Kidney (tissue), 14 donors: ENCODE data around the gene TTC28. TPM values are rescaled to one million over a fixed set of nuclear protein-coding genes. Genes with fewer than 3 reads are reported as not detected.

Experiments
- DNase-seq, 5 donors: peaks; one replicate each; pipeline ENCODE4 v3.0.0-alpha.2; 2013 to 2020
- FAIRE-seq: peaks from 2 replicates; lab custom pipeline; 2012; peaks lifted over from hg19 to GRCh38; lab: Jason Lieb, UNC
- H3K27ac ChIP-seq, 2 donors: one replicate each; pipeline ENCODE4 v1.7.0; 2013; ENCODE audit warnings: low read depth in 2 of 2, low read length in 2 of 2, inconsistent platforms in 1 of 2
- H3K27me3 ChIP-seq: one replicate; pipeline ENCODE4 v1.7.1; 2013; ENCODE audit warnings: low read length, inconsistent platforms; ENCODE audit not compliant: control insufficient read depth, insufficient read depth
- H3K36me3 ChIP-seq, 3 donors: one replicate each; pipeline versions ENCODE4 v1.7.0 to v1.7.1; 2013; ENCODE audit warnings: low read length in 3 of 3, control low read depth in 1 of 3, inconsistent platforms in 1 of 3; ENCODE audit not compliant: insufficient read depth in 3 of 3, control insufficient read depth in 2 of 3
- H3K4me1 ChIP-seq, 3 donors: one replicate each; pipeline versions ENCODE4 v1.7.0 to v1.7.1; 2013; ENCODE audit warnings: low read length in 3 of 3, inconsistent platforms in 1 of 3, low read depth in 1 of 3; ENCODE audit not compliant: control insufficient read depth in 2 of 3, insufficient read depth in 2 of 3
- H3K4me3 ChIP-seq, 3 donors: one replicate each; pipeline versions ENCODE4 v1.7.0 to v1.8.1; 2013; ENCODE audit warnings: low read length in 3 of 3, control low read depth in 1 of 3, inconsistent platforms in 1 of 3
- H3K9ac ChIP-seq, 3 donors: one replicate each; pipeline versions ENCODE4 v1.7.0 to v1.7.1; 2013; ENCODE audit warnings: low read length in 3 of 3, control low read depth in 1 of 3, inconsistent platforms in 1 of 3
- H3K9me3 ChIP-seq, 3 donors: one replicate each; pipeline versions ENCODE4 v1.7.0 to v1.7.1; 2013; ENCODE audit warnings: low read length in 3 of 3, control low read depth in 1 of 3, inconsistent platforms in 1 of 3; ENCODE audit not compliant: control insufficient read depth in 2 of 3, insufficient read depth in 1 of 3
- CTCF ChIP-seq: IDR thresholded peaks from 3 replicates; pipeline ENCODE4 v1.5.1; 2012; ENCODE audit warnings: mild to moderate bottlenecking, moderate library complexity, borderline replicate concordance; ENCODE audit not compliant: insufficient read depth; ENCODE audit errors: extremely low read depth
- intact Hi-C: fragments of 100-400 bp; cut with DNase I; formaldehyde crosslinking; loops from one replicate; pipeline ENCODE4 v1.11.1; 2022
- polyA plus RNA-seq: library from polyadenylated mRNA; stranded (reverse); fragments of 350-450 nt; fragmentation: Illumina TruSeq; extraction: RNeasy Lipid Tissue Mini Kit (QIAGEN cat#74804); gene quantifications from one replicate; pipeline ENCODE4 v1.2.3, GENCODE V29; 2014; ENCODE audit warnings: low read depth, low replicate concordance; ENCODE audit not compliant: insufficient read depth
- total RNA-seq: library from RNA; stranded (reverse); fragmentation: NEBNext Ultra II Directional; extraction: Animal tissue kit (Norgen Biotek cat#: 25700); gene quantifications from one replicate; pipeline ENCODE4 v1.2.1, GENCODE V29; 2021
- donor health status: control.
- donor health status: control.
- donor health status: control.
- donor health status: control.
- donor health status: control.
- donor health status: DM: yes; HTN: yes; CAD: no.
- donor health status: Normal renal cell carcinoma (clear cell type).

Gene TTC28
- total and polyA plus RNA-seq, 2 donors from 2014 or later: 3.5 to 40.2 TPM

- Histone ChIP-seq H3K4me1 (no peaks in the 10 kb centered on the region), H3K36me3 (no peaks in the 10 kb centered on the region), H3K27me3 (no peaks in the 10 kb centered on the region), H3K27ac (no peak overlapping the region), H3K9me3 (no peaks in the 10 kb centered on the region), H3K4me3 (no peak overlapping the region), H3K9ac (no peak overlapping the region)
- no peak for TF ChIP-seq CTCF
- intact Hi-C loops: no loop called here
- DNase-seq (no peak), FAIRE-seq (no peak)
These were observed 397.1 kb downstream of the TTC28 start for GRCh38 chr22:28282405-28283067.

- Histone ChIP-seq H3K27me3 (no peaks in the 10 kb centered on the region), H3K9ac (no peak overlapping the region), H3K9me3 (no peaks in the 10 kb centered on the region), H3K4me3 (no peak overlapping the region), H3K4me1 (no peaks in the 10 kb centered on the region), H3K27ac (no peak overlapping the region), H3K36me3 (no peaks in the 10 kb centered on the region)
- no peak for TF ChIP-seq CTCF
- intact Hi-C loops: no loop called here
- FAIRE-seq (no peak), DNase-seq (no peak)
These were observed 399.8 kb downstream of the TTC28 start for GRCh38 chr22:28279888-28280287.

- no peak for TF ChIP-seq CTCF
- Histone ChIP-seq H3K4me1 (no peaks in the 10 kb centered on the region), H3K27ac (no peak overlapping the region), H3K36me3 (no peaks in the 10 kb centered on the region), H3K9me3 (no peaks in the 10 kb centered on the region), H3K4me3 (no peak overlapping the region), H3K9ac (no peak overlapping the region), H3K27me3 (no peaks in the 10 kb centered on the region)
- intact Hi-C loops: no loop called here
- DNase-seq (no peak), FAIRE-seq (no peak)
These were observed 410.4 kb downstream of the TTC28 start for GRCh38 chr22:28269277-28269676.

- Histone ChIP-seq H3K27me3 (no peaks in the 10 kb centered on the region), H3K9ac (no peak overlapping the region), H3K9me3 (no peaks in the 10 kb centered on the region), H3K4me1 (no peaks in the 10 kb centered on the region), H3K36me3 (no peaks in the 10 kb centered on the region), H3K27ac (no peak overlapping the region), H3K4me3 (no peak overlapping the region)
- intact Hi-C loops: no loop called here
- DNase-seq (no peak), FAIRE-seq (no peak)
- TF ChIP-seq CTCF: no peak
These were observed 410.8 kb downstream of the TTC28 start for GRCh38 chr22:28268850-28269249.
